ENCODE results near the gene ALDH1A2.
A peak's percentile ranks its signal among the peaks of the same experiment; 100 is the strongest.
"Not testable (repeated sequence)": the region's sequence is repeated elsewhere in the genome, so short reads cannot be mapped to it uniquely, and the experiment has no call there.

ALDH1A2 gene

GRCh38 chr15:58065445-58066041 lies at the start of gene ALDH1A2:
Gene ALDH1A2 (minus strand): TSS chr15:58065711. CDS start chr15:58065650, 61 bp downstream.
- DNase-seq (ENCODE audit: low read depth in 2 of 3, low spot score in 2 of 3), result no peak

DNA sequence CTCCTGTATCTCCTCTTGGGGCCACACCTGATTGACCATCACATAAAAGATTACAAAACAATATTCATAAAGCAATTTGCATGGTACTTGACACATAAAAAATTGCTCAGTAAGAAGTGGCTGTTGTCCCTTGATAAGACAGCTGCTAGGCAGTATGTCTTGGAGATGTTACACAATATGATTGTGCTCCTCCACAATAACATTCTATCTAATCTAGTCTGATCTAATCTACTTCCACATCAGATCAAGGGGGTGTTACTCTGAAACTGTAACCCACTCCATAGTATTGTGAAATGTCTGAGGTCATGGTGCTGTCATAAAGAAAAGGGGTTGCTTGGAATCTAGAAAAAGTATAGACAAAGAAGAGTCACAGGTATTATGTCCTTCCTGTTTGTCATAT lies 49.3 kb upstream of the ALDH1A2 start:
- no peak for DNase-seq (ENCODE audit: low read depth in 2 of 3, low spot score in 2 of 3)

DNA sequence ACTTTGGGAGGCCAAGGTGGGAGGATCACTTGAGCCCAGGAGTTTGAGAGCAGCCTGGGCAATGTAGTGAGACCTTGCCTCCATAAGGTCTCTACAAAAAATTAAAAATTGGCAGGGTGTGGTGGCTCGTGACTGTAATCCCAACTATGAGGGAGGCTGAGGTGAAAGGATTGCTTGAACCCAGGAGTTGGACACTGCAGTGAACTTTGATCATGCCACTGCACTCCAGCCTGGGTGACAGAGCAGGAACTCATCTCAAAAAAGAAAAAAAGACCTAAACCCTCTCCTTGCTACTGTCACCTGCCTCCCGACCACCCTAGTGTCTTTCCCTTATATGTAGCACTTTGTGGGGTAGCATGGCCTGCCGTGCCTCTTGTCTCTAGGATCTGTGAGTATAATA lies 48.9 kb upstream of the ALDH1A2 start:
- DNase-seq (ENCODE audit: low read depth in 2 of 3, low spot score in 2 of 3), result no peak

DNA sequence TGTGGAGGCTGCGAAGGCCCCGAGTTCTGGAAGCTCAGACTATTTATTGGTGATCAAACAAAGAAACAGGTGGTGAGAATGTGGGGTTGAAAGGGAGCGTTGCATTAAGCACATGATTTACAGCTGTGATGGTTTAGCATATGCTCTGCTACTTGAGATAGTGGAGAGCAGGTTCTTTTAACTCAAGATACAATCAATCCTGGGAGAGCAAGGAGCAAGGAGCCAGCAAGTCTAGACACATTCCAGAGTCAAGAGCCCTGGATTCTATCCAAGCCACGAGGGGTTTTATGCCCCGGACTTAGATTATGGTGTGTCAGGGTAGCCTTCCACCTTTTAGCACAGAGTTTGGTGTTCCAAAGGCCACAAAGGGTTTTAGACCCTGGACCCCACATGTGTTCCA lies 47.8 kb upstream of the ALDH1A2 start:
- DNase-seq (ENCODE audit: low read depth in 2 of 3, low spot score in 2 of 3), result not testable (repeated sequence)

DNA sequence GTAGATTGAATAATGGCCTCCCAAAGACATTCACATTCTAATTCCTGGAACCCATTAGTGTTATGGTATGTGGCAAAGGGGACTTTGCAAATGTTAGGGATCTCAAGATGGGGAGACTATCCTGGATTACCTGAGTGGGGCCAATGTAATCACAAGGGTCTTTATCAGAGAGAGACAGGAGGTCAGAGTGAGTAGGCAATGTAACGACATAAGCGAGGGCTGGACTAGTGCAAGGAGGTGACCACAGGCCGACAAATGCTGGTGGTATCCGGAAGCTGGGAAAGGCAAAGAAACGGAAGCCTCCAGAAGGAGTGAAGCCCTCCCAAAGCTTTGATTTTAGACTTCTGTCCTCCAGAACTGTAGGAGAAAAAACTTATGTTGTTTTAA lies 46.2 kb upstream of the ALDH1A2 start:
- no peak for DNase-seq (ENCODE audit: low read depth in 2 of 3, low spot score in 2 of 3)

DNA sequence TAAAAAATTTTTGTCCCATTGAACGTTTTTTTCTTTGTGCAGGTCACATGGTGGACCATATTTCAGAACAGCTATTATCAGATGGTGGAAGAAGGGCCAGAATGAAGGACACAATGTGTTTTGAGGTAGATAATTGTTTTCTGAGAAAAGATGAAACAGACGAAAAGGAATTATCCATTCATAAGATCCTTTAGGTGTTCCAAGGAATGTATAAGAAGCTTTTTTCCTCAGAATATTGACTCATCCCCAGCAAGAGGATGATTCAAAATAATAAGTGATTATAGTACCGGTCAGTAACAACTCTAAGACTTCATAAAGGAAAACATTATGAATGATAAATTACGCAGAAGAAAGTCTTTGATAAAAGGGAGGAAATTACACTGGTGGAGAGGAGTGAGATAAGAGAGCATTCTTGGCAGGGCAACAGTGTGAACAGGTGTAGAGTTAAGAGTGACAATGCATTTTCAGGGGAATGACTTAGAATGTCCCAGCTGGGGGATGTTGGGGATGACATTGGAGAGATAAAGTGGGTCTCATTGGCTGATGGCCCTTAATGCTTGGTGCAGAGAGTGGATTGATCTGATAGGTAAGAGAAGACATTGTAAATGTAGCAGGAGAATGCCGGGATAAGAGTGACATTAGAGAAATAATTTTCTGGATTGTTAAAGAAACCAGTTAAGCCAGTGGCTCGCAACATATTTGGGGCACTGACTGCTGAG lies 45.6 kb upstream of the ALDH1A2 start:
- no peak for DNase-seq (ENCODE audit: low read depth in 2 of 3, low spot score in 2 of 3)

GRCh38 chr15:58109419-58109818 lies 43.9 kb upstream of the ALDH1A2 start:
- DNase-seq (ENCODE audit: low read depth in 2 of 3, low spot score in 2 of 3), result no peak

DNA sequence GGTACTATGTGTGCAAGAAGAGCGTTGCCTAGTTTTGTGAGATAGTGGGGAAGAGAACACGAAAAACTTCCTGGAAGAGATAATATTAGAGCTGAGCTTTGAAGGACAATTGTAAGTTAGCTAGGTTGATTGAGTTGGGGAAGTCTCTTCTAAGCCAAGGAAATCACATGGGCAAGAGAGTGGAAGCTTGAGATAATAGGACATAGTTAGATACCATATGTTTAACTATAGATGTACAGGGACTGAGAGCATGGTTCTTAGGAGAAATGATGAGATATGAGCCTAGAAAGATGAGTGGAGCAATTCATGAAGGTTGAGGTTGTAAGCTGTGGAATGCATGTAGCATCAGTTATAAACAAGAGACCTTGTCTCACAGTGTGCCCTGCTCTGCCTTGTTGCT lies 42.6 kb upstream of the ALDH1A2 start:
- no peak for DNase-seq (ENCODE audit: low read depth in 2 of 3, low spot score in 2 of 3)

DNA sequence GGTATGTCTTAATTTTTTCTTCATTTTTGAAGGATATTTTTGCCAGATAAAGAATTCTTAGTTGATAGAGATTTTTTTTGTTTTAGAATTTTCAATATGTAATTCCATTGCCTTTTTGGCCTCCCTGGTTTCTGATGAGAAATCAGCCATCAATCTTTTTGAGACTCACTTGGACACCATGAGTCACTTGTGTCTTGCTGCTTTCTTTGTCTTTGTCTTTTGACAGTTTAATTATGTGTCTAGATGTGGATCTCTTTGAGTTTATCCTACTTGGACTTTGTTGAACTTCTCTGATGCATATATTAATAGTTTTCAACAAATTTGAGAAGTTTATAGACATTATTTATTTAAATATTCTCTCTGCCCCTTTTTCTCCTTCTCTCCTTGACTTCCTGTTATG lies 38.0 kb upstream of the ALDH1A2 start:
- no peak for DNase-seq (ENCODE audit: low read depth in 2 of 3, low spot score in 2 of 3)

DNA sequence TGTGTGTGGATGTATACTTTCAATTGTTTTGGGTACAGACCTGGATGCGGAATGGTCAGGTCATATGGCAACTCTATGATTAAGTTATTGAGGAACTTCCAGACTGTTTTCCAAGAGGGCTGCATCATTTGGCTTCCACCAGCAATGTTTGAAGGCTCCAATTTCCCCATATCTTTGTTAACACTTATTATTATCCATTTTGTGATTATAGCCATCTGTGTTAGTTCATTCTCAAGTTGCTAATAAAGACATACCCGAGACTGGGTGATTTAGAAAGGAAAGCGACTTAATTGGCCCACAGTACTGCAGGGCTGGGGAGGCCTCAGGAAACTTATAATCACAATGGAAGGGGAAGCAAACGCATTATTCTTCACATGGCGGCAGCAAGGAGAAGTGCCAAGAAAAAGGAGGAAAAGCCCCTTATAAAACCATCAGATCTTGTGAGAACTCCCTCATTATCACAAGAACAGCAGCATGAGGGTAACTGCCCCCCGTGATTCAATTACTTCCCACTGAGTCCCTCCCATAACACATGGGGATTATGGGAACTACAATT lies 31.1 kb upstream of the ALDH1A2 start:
- DNase-seq (ENCODE audit: low read depth in 2 of 3, low spot score in 2 of 3), result no peak

- no peak for DNase-seq (ENCODE audit: low read depth in 2 of 3, low spot score in 2 of 3)
These were observed 29.9 kb upstream of the ALDH1A2 start for GRCh38 chr15:58095415-58095814.

- no peak for DNase-seq (ENCODE audit: low read depth in 2 of 3, low spot score in 2 of 3)
These were observed 22.4 kb upstream of the ALDH1A2 start for GRCh38 chr15:58087871-58088270.

GRCh38 chr15:58086491-58086890 lies 21.0 kb upstream of the ALDH1A2 start:
- no peak for DNase-seq (ENCODE audit: low read depth in 2 of 3, low spot score in 2 of 3)

- DNase-seq (ENCODE audit: low read depth in 2 of 3, low spot score in 2 of 3), result no peak
These were observed 18.0 kb upstream of the ALDH1A2 start for GRCh38 chr15:58083526-58083925.

DNA sequence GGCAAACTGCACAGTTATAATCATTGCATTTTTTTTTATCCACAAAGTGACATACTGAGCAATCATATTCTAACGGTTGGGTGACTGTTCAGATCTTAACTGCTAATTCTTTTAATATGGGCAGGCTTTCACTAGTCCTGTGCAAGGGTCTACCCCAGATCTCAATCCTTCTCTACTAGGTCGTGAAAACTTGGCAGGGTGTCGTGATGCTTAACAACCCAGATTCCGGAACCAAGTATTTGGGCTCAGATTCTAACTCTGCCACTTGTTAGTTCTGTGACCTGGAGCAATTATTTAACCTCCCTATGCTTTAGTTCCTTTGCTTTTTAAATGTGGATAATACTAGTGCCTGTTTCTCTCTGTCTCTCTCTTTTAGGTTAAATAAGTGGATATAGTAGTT lies 16.4 kb upstream of the ALDH1A2 start:
- DNase-seq (ENCODE audit: low read depth in 2 of 3, low spot score in 2 of 3), result no peak

- no peak for DNase-seq (ENCODE audit: low read depth in 2 of 3, low spot score in 2 of 3)
These were observed 15.9 kb upstream of the ALDH1A2 start for GRCh38 chr15:58081456-58081855.

DNA sequence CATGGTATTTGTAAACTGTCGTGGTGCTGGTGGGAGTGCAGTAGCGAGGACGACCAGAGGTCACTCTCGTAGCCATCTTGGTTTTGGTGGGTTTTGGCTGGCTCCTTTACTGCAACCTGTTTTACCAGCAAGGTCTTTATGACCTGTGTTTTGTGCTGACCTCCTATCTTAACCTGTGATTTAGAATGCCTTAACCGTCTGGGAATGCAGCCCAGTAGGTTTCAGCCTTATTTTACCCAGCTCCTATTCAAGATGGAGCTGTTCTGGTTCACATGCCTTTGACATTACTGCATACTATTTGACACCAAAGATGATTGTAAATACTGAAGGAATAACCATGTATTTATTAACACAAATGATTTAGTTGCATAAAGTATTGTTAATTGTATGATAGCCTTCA lies 15.4 kb upstream of the ALDH1A2 start:
- DNase-seq (ENCODE audit: low read depth in 2 of 3, low spot score in 2 of 3), result not testable (repeated sequence)

DNA sequence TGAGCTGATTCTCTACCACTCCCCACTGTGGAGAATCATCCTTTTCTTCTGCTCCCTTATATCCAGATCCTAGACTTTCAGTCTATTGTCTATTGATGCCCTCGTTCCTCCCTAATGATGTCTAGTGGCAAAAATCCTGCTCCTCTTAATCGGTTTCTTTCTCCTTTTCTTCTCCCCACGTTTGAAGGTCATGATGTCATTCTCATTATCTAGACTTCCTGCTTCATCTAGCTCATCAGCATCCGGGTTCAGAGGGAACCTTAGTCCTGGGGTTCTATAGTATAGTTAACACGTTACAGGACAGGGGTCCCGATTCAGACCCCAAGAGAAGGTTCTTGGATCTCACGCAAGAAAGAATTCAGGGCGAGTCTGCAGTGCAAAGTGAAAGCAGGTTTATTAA lies 14.9 kb upstream of the ALDH1A2 start:
- DNase-seq (ENCODE audit: low read depth in 2 of 3, low spot score in 2 of 3), result no peak

DNA sequence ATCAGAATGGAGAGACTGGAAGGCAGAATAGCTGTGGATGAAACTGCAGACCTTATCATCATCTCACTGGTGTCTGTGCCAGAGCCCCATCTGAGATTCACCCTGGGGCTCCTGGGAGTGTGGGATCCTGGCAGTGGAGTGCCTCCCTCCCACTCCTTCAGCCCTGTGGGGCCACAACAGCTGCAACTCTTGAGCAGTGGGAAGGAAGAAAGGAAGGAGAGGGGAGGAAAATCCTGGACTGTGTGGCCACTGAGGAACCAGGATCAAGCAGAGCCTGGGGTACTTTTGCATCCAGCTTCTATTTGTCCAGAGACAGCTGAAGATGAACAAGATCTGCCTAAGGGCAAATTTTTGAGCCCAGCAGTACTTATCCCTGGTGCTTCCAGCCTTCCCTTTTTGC lies 13.1 kb upstream of the ALDH1A2 start:
- no peak for DNase-seq (ENCODE audit: low read depth in 2 of 3, low spot score in 2 of 3)

DNA sequence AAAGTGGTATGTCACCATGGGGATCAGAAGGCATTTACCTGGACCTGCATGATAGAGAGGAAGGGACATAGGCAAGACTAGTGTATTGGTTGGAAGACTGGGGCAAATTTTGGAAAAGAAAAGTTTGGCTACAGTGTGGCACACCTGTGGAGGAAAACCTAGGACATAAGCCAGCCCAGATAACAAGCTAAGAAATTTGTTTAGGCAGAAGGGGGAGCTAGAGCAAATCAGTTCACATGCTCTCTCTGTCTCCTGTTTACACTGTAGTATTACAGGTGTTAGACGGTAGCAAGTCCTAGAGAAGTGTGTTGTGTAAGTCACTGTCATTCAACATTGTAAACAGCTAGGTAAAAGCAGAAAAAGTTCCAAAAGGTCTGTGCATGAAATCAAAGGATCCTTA lies 11.9 kb upstream of the ALDH1A2 start:
- DNase-seq (ENCODE audit: low read depth in 2 of 3, low spot score in 2 of 3), result no peak

DNA sequence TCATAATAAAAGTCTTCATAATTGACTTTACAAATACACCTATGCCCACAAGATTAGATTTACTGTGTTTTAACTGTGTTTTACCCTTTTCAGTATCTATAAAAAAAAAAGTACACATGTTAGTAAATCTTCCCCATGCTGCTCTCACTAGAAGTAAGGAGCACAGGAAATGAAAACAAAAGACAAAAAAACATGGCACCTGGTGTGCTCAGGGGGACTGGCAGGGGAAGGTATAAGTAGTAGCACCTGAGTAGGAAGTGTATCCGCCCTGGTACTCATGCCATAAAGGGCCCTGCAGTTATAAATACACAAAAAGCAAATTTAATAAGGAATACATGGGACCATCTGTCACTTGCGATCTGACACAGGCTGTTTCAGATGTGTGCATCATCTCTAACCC lies 8.9 kb upstream of the ALDH1A2 start:
- DNase-seq (ENCODE audit: low read depth in 2 of 3, low spot score in 2 of 3), result no peak

DNA sequence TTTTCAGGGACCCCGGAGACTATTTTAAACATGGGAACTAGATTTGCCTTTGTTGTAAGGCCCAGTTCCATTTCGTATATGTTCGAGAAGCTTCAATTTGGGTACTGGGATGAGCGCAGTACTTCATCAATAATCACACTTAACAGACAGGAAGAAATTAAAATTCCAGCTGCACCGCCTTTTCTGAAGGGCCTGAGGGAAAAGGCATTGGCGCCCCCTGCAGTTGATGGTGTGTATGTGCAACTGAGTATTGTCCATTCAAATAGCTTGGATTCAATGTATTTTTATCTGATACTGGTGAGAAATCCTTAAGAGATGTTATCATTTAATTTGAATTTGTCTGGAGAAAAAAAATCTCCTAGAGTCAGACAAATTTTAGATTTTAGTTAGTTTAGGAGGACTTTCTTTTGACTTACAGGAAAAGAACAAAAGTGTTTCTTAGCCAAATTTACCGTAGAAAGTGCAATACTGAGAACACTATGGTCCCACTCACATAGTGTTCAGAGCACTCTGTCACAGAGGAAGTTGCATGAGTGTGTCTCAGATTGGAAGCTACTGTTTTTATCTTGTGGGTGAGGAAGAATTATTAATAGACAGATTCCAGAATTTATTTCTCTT lies 5.4 kb upstream of the ALDH1A2 start:
- peak in 1 of 3 experiments; percentile 8 for DNase-seq (ENCODE audit: low read depth in 2 of 3, low spot score in 2 of 3)

Data from activated CD8-positive, alpha-beta memory T cell treated with anti-CD3 and anti-CD28 coated beads for 48 hours (primary cell).